Measurements from ENCODE around the gene RFTN1.
A peak's percentile ranks its signal among the peaks of the same experiment; 100 is the strongest.

Gene RFTN1

GRCh38 chr3:16513141-16514020, at the start of gene RFTN1:
Gene RFTN1, minus strand, starts transcription at chr3:16513699. Its CDS starts 19,830 bp downstream, at chr3:16493869.
- Histone ChIP-seq H2AFZ (ENCODE audit: low read length) (peak within 1 kb of the TSS; percentile 71), H3K27me3 (ENCODE audit: insufficient read depth, low read length, poor library complexity, severe bottlenecking) (no peaks in the 10 kb centered on the region), H3K4me3 (ENCODE audit: low read length, poor library complexity, severe bottlenecking) (peak within 1 kb of the TSS; percentile 83), H3K9me3 (ENCODE audit: insufficient read depth, low read depth, low read length) (no peaks in the 10 kb centered on the region), H4K20me1 (ENCODE audit: insufficient read depth, low read length, poor library complexity, severe bottlenecking) (peaks cover 30% of the 10 kb centered on the region), H3K4me2 (ENCODE audit: low read depth, low read length, poor library complexity, severe bottlenecking) (peak within 1 kb of the TSS; percentile 98), H3K36me3 (ENCODE audit: insufficient read depth, low read length) (no peaks in the 10 kb centered on the region), H3K9me2 (replicated peaks; ENCODE audit: low read depth, low read length) (no peaks in the 10 kb centered on the region), H3F3A (ENCODE audit: low read depth) (peaks cover 15% of the 10 kb centered on the region), H3K4me1 (ENCODE audit: insufficient read depth, low read length, poor library complexity, severe bottlenecking) (peaks cover 87% of the 10 kb centered on the region), H3K9ac (ENCODE audit: low read depth, low read length, poor library complexity, severe bottlenecking) (peak within 1 kb of the TSS; percentile 95), H3K79me2 (ENCODE audit: insufficient read depth, low read length) (peaks cover 64% of the 10 kb centered on the region)
- TF ChIP-seq CTCF (conservative IDR thresholded peaks at IDR 0.05; ENCODE audit: low read length) (no peak), EZH2phosphoT487 (IDR thresholded peaks at IDR 0.05; ENCODE audit: borderline replicate concordance) (no peak)

- H4K20me1 ChIP-seq (ENCODE audit: insufficient read depth, low read length, poor library complexity, severe bottlenecking), result no peaks in the 10 kb centered on the region
- no peak for TF ChIP-seq CTCF (conservative IDR thresholded peaks at IDR 0.05; ENCODE audit: low read length)
- H3K9me2 ChIP-seq (replicated peaks; ENCODE audit: low read depth, low read length), result no peaks in the 10 kb centered on the region
- no peaks in the 10 kb centered on the region for H3F3A ChIP-seq (ENCODE audit: low read depth)
- H3K4me3 ChIP-seq (ENCODE audit: low read length, poor library complexity, severe bottlenecking), result no peak overlapping the region
- H2AFZ ChIP-seq (ENCODE audit: low read length), result no peak overlapping the region
- no peaks in the 10 kb centered on the region for H3K79me2 ChIP-seq (ENCODE audit: insufficient read depth, low read length)
- no peaks in the 10 kb centered on the region for H3K27me3 ChIP-seq (ENCODE audit: insufficient read depth, low read length, poor library complexity, severe bottlenecking)
- H3K4me1 ChIP-seq (ENCODE audit: insufficient read depth, low read length, poor library complexity, severe bottlenecking), result no peaks in the 10 kb centered on the region
- H3K4me2 ChIP-seq (ENCODE audit: low read depth, low read length, poor library complexity, severe bottlenecking), result no peak overlapping the region
- no peaks in the 10 kb centered on the region for H3K36me3 ChIP-seq (ENCODE audit: insufficient read depth, low read length)
- H3K9ac ChIP-seq (ENCODE audit: low read depth, low read length, poor library complexity, severe bottlenecking), result no peak overlapping the region
- H3K9me3 ChIP-seq (ENCODE audit: insufficient read depth, low read depth, low read length), result peaks cover 5% of the 10 kb centered on the region; the same call in 1 of the 2 replicates
Measured at GRCh38 chr3:16559653-16560365, 46.3 kb upstream of the RFTN1 start.

GRCh38 chr3:16554126-16554525, 40.6 kb upstream of the RFTN1 start:
- no peak for TF ChIP-seq CTCF (conservative IDR thresholded peaks at IDR 0.05; ENCODE audit: low read length)
- TF ChIP-seq EZH2phosphoT487 (IDR thresholded peaks at IDR 0.05; ENCODE audit: borderline replicate concordance), result no peak
- H3K79me2 ChIP-seq (ENCODE audit: insufficient read depth, low read length), result no peaks in the 10 kb centered on the region

More at GRCh38 chr3:16554126-16554525, 40.6 kb upstream of the RFTN1 start:
- H3K9me2 ChIP-seq (replicated peaks; ENCODE audit: low read depth, low read length), result no peaks in the 10 kb centered on the region
- H3K9ac ChIP-seq (ENCODE audit: low read depth, low read length, poor library complexity, severe bottlenecking), result no peak overlapping the region
- H3K4me2 ChIP-seq (ENCODE audit: low read depth, low read length, poor library complexity, severe bottlenecking), result no peak overlapping the region
- H3K36me3 ChIP-seq (ENCODE audit: insufficient read depth, low read length), result no peaks in the 10 kb centered on the region
- H3K27me3 ChIP-seq (ENCODE audit: insufficient read depth, low read length, poor library complexity, severe bottlenecking), result no peaks in the 10 kb centered on the region
- H4K20me1 ChIP-seq (ENCODE audit: insufficient read depth, low read length, poor library complexity, severe bottlenecking), result no peaks in the 10 kb centered on the region
- no peak overlapping the region for H2AFZ ChIP-seq (ENCODE audit: low read length)
- H3K9me3 ChIP-seq (ENCODE audit: insufficient read depth, low read depth, low read length), result no peaks in the 10 kb centered on the region
- no peak overlapping the region for H3K4me3 ChIP-seq (ENCODE audit: low read length, poor library complexity, severe bottlenecking)
- H3F3A ChIP-seq (ENCODE audit: low read depth), result no peaks in the 10 kb centered on the region
- peaks cover 9% of the 10 kb centered on the region for H3K4me1 ChIP-seq (ENCODE audit: insufficient read depth, low read length, poor library complexity, severe bottlenecking)

Data from Loucy (cell line).